GM23248 (cell line): Measurements from ENCODE around the gene GJA9.

Source experiments
- EZH2 ChIP-seq: fragments of 200-600 bp; sonication (generic); IDR thresholded peaks from 2 replicates; pipeline ENCODE4 v1.6.1; 2018; ENCODE audit warnings: antibody characterized with exemption, mild to moderate bottlenecking; ENCODE audit not compliant: insufficient read depth, poor library complexity, severe bottlenecking
- EZH2phosphoT487 ChIP-seq: fragments of 200-600 bp; sonication (generic); IDR thresholded peaks from 2 replicates; pipeline ENCODE4 v1.6.1; 2018; ENCODE audit warnings: antibody characterized with exemption, moderate library complexity, mild to moderate bottlenecking, low read depth; ENCODE audit not compliant: insufficient read depth

DNA sequence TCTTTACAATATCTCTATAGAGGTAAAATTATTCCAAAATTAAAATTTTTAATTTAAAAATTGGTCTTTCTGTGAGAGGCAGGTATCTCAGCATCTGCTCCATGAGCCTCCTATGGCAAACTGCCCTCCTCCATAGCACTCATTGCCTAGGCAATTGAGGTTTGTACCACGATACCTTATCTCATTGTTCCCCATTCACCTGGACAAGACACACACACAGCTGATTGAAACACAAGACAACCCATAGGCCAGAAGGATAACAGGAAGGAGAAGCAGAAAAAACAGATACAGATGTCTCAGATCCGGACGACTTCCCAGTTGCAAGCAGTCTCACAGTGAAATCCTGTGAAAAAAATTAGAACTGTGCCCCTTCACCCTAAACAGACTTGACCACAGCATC lies 36.0 kb upstream of the GJA9 start:
- no peak for TF ChIP-seq EZH2
- no peak for TF ChIP-seq EZH2phosphoT487
